ENCODE measurements around the gene MOBP. TPM values are rescaled to one million over a fixed set of nuclear protein-coding genes. Genes with fewer than 3 reads are reported as not detected.

Gene MOBP
- total and polyA plus RNA-seq, 2 of the 4 experiments (the other 2 are of a cell fraction), result not detected

- H3K23ac ChIP-seq (ENCODE audit: low read depth, low read length), result no peak overlapping the region
- H3K79me1 ChIP-seq (ENCODE audit: low read depth in 1 of 2, low read length in 2 of 2), result no peaks in the 10 kb centered on the region
- ChIA-PET CTCF (interaction anchor here (0.5 kb wide), 1 partner anchor 13 kb away, joined by 3 read pairs; no protein-coding TSS in a partner anchor), POLR2A (ENCODE audit: unreplicated experiment) (no interaction called here)
- no CpG with 5 or more reads among the region's 4 CpGs for WGBS, 2 experiments (ENCODE audit: extremely low coverage in 2 of 2, insufficient read length in 1 of 2)
- no peaks in the 10 kb centered on the region for H3K27me3 ChIP-seq (ENCODE audit: control insufficient read depth, insufficient read depth, low read length)
- no peak overlapping the region for H3K9ac ChIP-seq (ENCODE audit: low read depth, low read length)
- H3K9me1 ChIP-seq (ENCODE audit: insufficient read depth, low read length), result no peaks in the 10 kb centered on the region
- H4K91ac ChIP-seq (ENCODE audit: insufficient read depth, low read depth, low read length), result no peak overlapping the region
- no peak overlapping the region for H2AFZ ChIP-seq (replicated peaks; ENCODE audit: low read length, poor library complexity)
- dilution Hi-C loops (cut with HindIII; ENCODE audit: low sequenced_read_pairs, unreplicated experiment) (no loop called here), in situ Hi-C loops (cut with MboI; ENCODE audit: low sequenced_read_pairs) (no loop called here), intact Hi-C loops (cut with micrococcal nuclease) (no loop called here)
- no peak overlapping the region for H2BK120ac ChIP-seq (ENCODE audit: low read depth, low read length)
- no peak overlapping the region for H3K4ac ChIP-seq (ENCODE audit: low read depth, low read length)
- no peak overlapping the region for H3K4me2 ChIP-seq (ENCODE audit: low read depth, low read length)
- no TSS peak for BruUV-seq (replicated peaks)
- H3K56ac ChIP-seq (ENCODE audit: extremely low read depth, insufficient read depth, low read length), result no peak overlapping the region
- no peak overlapping the region for H3K14ac ChIP-seq (replicated peaks; ENCODE audit: low read depth, low read length)
- DNase-seq (no peak), ATAC-seq (ENCODE audit: low read depth) (no peak)
- no peak overlapping the region for H2BK20ac ChIP-seq (ENCODE audit: low read depth, low read length)
- no peak overlapping the region for H2AK9ac ChIP-seq (replicated peaks; ENCODE audit: low read depth, low read length, poor library complexity)
- H4K20me1 ChIP-seq (ENCODE audit: insufficient read depth, low read length), result no peaks in the 10 kb centered on the region
- H2BK15ac ChIP-seq (ENCODE audit: low read depth, low read length), result no peak overlapping the region
- H3K18ac ChIP-seq (ENCODE audit: low read depth, low read length), result no peak overlapping the region
- no peak overlapping the region for H2BK5ac ChIP-seq (ENCODE audit: low read depth, low read length, poor library complexity, severe bottlenecking)
- no peak overlapping the region for H2AK5ac ChIP-seq (ENCODE audit: low read depth, low read length)
- no peaks in the 10 kb centered on the region for H3K9me3 ChIP-seq (ENCODE audit: control insufficient read depth, insufficient read depth, low read length)
- no peak for TF ChIP-seq CHD1 (IDR thresholded peaks at IDR 0.05; ENCODE audit: low read depth, low read length)
- no peak for TF ChIP-seq MAZ (IDR thresholded peaks at IDR 0.05; ENCODE audit: borderline replicate concordance, low read depth, low read length)
- no peak for TF ChIP-seq RFX5 (IDR thresholded peaks at IDR 0.05; ENCODE audit: low read depth, low read length)
- no peak for TF ChIP-seq FOS (IDR thresholded peaks at IDR 0.05; ENCODE audit: low read depth, low read length)
- no peak for TF ChIP-seq MAFK (IDR thresholded peaks at IDR 0.05; ENCODE audit: low read depth, low read length)
- TF ChIP-seq POLR2A (IDR thresholded peaks at IDR 0.05; ENCODE audit: low read depth, low read length), result no peak
- TF ChIP-seq, protein P1, sequence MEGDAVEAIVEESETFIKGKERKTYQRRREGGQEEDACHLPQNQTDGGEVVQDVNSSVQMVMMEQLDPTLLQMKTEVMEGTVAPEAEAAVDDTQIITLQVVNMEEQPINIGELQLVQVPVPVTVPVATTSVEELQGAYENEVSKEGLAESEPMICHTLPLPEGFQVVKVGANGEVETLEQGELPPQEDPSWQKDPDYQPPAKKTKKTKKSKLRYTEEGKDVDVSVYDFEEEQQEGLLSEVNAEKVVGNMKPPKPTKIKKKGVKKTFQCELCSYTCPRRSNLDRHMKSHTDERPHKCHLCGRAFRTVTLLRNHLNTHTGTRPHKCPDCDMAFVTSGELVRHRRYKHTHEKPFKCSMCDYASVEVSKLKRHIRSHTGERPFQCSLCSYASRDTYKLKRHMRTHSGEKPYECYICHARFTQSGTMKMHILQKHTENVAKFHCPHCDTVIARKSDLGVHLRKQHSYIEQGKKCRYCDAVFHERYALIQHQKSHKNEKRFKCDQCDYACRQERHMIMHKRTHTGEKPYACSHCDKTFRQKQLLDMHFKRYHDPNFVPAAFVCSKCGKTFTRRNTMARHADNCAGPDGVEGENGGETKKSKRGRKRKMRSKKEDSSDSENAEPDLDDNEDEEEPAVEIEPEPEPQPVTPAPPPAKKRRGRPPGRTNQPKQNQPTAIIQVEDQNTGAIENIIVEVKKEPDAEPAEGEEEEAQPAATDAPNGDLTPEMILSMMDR (conservative IDR thresholded peaks at IDR 0.05; ENCODE audit: low read depth, low read length), result no peak
- no peak for TF ChIP-seq CEBPB (IDR thresholded peaks at IDR 0.05; ENCODE audit: low read depth, low read length)
- no peak for TF ChIP-seq BHLHE40 (IDR thresholded peaks at IDR 0.05; ENCODE audit: low read depth, low read length)
- no peak for TF ChIP-seq MXI1 (IDR thresholded peaks at IDR 0.05; ENCODE audit: borderline replicate concordance, low read depth, low read length)
- TF ChIP-seq ELK1 (IDR thresholded peaks at IDR 0.05; ENCODE audit: borderline replicate concordance, low read depth, low read length), result no peak
- TF ChIP-seq, protein P2, sequence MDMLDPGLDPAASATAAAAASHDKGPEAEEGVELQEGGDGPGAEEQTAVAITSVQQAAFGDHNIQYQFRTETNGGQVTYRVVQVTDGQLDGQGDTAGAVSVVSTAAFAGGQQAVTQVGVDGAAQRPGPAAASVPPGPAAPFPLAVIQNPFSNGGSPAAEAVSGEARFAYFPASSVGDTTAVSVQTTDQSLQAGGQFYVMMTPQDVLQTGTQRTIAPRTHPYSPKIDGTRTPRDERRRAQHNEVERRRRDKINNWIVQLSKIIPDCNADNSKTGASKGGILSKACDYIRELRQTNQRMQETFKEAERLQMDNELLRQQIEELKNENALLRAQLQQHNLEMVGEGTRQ (IDR thresholded peaks at IDR 0.05; ENCODE audit: low read depth, low read length), result no peak
- TF ChIP-seq NFE2L2 (IDR thresholded peaks at IDR 0.05; ENCODE audit: low read depth, low read length), result no peak
- no peak for TF ChIP-seq RAD21 (IDR thresholded peaks at IDR 0.05; ENCODE audit: low read length)
- TF ChIP-seq SMC3 (IDR thresholded peaks at IDR 0.05; ENCODE audit: low read depth, low read length), result no peak
- no peak for TF ChIP-seq RCOR1 (IDR thresholded peaks at IDR 0.05; ENCODE audit: insufficient replicate concordance, low read length)
- no peak overlapping the region for H4K8ac ChIP-seq (ENCODE audit: low read depth in 2 of 2, low read length in 2 of 2)
- H4K5ac ChIP-seq (ENCODE audit: low read depth, low read length), result no peak overlapping the region
- H3K27ac ChIP-seq (ENCODE audit: insufficient read depth, low read length), result no peak overlapping the region
- H3K36me3 ChIP-seq (ENCODE audit: control insufficient read depth, insufficient read depth, low read length), result no peaks in the 10 kb centered on the region
- no peaks in the 10 kb centered on the region for H3K4me1 ChIP-seq (ENCODE audit: control insufficient read depth, insufficient read depth, low read length)
- no peak overlapping the region for H3K4me3 ChIP-seq (ENCODE audit: insufficient read depth, low read depth, low read length)
These were observed 6.6 kb downstream of the MOBP start for GRCh38 chr3:39474126-39474515.
